Activated CD4-positive, alpha-beta T cell treated with anti-CD3 and anti-CD28 coated beads, Interleukin-2, amount 50 U/mL, for 4 hours (primary cell): ENCODE results near the gene CD160.
"Not testable (repeated sequence)": the region's sequence is repeated elsewhere in the genome, so short reads cannot be mapped to it uniquely, and the experiment has no call there.

ENCODE experiments used
- DNase-seq, 2 experiments: peaks; one replicate each; pipeline ENCODE4 v3.0.0-alpha.2; 2020

Gene CD160, protein sequence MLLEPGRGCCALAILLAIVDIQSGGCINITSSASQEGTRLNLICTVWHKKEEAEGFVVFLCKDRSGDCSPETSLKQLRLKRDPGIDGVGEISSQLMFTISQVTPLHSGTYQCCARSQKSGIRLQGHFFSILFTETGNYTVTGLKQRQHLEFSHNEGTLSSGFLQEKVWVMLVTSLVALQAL

DNA sequence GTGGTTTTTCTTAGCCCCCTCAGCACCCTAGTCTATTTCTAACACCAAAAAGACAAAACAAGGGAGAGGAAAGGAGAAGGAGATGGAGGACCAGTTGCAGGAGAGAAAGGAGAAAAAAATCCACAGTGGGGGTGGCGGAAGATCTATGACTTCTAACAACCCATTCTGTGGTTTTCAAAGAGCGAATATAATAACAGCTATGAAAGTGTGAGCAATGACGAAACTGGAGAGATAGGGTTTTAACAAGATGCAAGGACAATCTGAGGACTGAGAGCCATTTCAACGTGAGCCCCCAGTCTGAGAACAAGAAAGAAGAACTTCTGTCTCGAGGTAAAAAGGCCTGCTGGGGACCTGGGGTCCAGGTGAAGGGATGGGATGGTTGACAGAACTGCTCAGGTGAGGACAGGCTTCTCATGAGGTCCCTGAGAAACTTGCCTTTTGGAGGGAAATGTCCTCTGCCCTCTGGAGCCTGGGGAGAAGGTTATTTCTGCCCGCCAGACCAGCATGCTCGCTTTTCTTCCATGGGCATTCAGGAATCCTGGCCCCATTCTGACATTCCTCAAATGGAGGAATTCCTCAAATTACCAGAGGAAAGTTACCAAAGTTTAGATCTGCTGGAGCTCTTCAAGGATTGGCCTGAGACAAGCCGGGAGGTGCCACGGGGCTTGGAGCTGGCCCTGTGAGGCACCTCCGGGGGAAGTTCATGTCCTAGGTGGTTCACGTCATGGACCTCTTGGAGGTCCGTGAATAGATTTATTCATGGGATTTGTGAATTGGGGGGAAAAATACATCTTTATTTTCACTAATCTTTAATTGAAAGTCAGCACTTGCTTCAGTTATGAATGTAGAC lies at the start of gene CD160:
TSS of gene CD160 (plus strand) at position 270 of the 850 bp plus-strand sequence. CDS start 8,829 bp downstream, outside the sequence.
- DNase-seq, result no peak

DNA sequence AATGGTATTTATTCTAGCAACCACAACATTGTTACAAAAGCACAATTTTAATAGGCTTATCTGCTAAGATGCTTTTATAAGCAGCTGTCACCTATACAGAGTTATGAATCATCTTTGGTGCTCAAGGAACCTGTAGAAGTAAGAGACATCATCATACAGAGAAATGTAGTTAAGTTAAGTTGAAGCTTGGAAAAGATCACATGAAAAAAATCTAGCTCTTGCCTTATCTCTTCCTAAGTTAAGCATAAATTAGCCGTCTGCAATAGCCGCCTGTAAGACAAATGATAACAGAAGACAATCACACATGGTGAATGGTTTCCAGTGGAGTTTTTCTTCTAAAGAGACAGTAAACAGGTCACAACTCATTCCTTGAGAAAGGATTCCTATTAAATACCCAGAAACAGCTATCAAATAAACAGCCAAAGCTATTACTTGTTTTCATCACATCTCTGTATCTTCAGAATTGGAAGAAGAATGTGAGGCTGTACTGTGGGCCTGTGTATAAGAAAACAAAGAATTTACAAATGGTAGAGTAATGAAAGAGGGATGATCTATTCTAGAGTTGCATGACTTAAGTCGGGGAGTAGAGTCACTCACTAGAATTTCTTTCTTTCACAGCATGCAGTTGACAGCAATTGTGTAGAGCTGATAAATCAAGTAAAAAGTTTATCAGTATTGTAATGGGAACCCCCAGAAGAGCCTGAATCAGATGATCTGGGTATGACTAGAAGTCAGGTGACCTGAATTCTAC lies 48.1 kb upstream of the CD160 start:
- not testable (repeated sequence) for DNase-seq

DNA sequence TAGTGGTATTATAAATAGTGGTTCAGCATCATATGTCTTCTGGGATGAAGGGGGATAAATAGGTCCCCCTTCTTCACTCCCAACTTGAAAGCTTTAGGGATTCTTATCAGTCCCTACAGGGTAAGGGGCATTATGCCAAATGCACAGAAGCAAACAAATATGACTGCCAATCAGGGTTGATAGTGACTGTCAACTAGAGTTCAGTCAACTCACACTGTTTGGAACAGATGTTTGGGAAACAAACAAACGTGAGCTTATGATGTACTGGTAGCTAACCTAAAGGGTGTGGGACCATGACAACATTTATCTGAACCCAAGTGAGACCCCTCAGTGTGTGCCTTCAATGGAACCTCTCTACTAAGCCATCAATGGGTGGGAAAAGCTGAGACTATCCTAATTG lies 46.1 kb upstream of the CD160 start:
- not testable (repeated sequence) for DNase-seq

DNA sequence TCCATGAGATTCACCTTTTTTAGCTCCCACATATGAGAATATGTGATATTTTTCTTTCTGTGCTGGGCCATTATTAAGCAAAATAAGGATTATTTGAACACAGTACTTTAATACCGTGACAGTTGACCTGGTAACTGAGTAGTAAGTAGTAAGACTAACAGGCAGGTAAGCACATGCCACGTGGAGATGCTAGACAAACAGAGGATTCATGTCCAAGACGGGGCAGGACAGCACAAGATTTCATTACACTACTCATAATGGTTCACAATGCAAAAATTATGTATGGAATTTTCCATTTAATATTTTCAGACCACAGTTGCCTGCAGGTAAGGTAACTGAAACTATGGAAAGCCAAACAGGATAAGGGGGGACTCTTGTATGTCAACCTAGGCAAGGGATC lies 34.4 kb upstream of the CD160 start:
- DNase-seq, result not testable (repeated sequence)

DNA sequence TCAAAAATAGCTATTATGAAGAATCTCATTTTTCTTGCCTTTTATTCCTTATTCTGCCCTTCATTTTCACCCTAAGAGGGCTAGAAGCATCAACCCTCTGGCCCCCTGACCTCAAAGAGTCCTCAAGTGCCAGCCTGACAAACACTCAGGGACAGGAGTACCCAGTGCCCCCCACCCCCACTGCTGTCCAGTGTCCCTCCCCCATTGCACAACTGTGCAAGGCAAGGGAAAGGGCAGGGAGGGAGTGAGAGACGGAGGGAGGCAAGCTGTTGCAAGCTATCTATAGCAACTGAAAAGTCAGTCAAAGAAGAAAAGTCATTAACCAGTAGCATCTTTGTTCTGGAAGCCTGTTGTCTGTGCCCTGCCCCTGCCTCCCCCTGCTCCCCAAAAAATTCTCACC lies 33.2 kb upstream of the CD160 start:
- DNase-seq, result not testable (repeated sequence)

DNA sequence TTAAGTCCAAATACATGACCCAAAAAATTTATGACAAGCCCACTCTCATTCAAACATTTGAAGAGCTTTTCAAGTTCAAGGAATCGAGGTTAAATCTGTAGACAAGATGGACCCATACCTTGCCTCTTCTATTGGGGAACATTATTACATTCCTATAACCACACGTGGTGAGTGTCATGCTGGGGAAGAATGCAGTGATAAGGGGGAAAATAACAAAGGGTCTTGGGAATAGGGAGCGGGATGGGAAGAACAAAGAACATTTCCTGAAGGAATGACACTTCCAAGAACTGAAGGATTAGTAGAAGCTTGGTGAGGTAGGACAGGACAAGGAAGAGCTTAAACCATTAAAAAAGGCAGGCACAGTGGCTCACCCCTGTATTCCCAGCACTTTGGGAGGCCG lies 31.0 kb upstream of the CD160 start:
- no peak for DNase-seq

DNA sequence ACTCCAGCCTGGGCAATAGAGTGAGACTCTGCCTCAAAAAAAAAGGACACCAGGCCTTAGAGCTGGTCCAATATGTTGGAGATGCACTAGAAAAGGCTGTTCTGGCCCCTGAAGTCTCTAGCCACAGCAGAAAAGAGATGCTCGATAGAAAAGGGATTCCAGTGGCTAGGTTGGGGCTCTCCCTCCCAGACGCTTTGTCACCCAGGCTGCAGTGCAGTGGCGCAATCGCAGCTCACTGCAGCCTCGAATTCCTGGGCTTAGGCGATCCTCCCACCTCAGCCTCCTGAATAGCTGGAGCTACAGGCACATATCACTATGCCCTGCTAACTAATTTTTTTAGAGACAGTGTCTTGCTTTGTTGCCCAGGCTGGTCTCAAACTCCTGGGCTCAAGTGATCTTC lies 30.4 kb upstream of the CD160 start:
- no peak for DNase-seq

DNA sequence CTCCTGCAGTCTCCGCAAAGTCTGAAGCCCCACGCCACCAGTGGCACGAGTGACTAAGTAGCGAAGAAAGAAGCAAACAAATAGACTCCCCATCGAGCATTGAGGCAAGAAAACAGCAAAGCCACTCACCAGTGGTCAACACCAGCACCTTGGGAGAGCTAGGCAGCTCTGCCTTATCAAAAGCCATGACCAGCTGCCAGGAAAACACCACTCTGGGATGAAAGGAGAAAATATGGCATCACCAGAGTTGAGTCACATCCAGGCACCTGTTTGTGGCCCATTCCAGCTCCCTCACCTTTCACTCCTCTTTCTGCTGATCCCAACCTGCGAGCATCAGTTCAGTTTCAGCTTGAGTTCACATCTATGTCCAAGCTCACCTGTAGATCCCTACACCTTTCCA lies 29.4 kb upstream of the CD160 start:
- no peak for DNase-seq

DNA sequence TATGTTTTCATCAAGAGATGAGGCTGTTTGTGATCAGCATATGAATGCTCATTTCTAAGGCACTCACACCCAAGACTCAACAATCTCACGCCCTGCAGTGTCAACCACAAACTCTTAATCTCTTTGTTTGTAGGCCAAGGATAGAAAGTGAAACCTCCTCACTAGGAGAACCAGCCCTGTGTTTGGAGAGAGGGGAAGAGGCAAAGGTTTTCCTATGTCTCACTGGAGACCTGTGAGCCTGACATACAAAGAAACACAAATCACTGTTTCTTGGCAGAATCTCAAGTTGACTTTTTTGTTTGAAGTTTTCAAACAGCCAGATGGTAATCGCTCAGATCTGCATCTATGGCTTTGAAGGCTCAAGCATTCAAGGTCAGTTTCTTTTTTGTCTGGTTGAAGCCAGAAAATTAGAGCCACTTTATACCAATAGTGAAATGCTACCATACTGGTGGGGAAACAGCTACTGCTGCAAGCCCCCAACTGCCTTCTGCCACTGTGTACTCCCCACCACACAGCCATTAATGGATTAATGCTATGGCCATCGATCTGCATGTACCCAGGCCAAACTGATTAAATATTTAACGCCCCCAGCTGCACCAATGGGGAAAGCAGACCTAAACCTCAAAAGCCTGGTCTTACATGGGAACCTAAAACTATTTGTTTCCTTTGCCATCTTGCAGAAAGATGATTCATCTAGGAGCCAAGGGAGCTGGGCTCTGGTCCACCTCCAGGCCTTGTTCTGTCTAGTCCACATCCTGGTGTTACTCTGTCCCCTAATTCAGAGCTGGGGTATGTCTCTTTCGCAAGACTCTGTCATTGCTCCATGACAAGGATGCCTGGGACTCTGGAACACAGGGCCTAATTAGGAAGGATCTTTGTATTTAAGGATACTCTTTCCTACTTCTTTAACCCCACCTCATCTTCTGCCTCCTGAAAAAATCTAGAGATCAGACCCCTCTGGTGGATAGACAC lies 28.4 kb upstream of the CD160 start:
- DNase-seq, result peak in 1 of 2 experiments; percentile 2

DNA sequence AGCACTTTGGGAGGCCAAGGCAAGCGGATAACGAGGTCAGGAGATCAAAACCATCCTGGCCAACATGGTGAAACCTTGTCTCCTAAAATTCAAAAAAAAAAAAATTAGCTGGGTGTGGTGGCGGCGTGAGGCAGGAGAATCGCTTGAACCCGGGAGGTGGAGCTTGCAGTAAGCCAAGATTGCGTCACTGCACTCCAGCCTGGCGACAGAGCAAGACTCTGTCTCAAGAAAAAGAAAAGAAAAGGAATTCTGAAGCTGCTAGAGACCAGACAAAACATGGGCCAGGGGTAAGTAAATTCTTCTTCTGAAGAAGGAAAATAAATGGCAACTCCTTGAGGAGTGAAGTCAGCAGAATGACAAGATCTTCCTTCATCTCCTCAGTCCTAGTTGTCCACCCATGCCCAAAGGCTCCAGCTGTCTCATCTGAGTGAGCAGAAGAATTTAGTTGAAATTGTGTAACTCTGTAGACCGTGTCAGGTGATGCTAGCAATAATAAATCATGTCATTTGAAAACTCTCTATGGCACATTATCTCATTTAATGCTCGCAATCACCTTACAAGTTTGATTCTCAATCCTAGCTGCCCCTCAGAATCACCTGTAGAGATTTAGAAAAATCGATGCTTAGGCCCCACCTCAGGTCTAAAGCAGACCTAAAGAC lies 26.4 kb upstream of the CD160 start:
- no peak for DNase-seq

DNA sequence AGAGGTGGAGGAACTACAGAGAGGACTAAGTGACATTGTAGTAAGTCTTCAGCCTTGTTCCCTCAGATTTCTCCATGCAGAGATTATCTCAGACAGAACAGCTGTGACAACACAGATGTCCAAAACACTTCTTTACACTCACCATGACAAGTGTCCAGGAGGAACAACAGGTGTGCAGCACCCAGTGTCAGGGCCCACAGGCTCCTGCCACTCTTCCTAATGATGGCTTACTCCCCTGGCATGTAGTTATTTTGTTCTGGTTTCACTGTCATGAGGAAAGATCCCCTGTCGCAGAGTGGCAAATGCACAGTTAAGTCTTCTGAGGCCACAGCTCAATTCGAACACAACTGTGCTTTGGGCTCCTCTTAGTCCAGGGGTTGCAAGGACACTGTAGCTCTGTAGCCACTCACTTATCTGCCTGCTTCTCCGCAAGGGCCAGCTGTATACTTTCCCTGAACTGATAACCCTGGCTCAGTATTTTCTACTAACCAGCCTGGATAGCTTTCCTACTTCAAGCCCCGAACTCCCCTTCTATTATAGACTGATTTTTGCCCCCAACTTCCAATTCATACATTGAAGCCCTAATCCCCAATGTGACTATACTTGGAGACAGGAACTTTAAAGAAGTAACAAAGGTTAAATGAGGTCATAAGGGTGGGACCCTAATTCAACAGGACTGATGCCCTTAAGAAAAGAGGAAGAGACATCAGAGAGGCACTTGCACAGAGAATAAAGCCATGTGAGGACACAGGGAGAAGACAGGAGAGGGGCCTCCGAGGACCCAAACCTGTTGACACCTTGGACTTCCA lies 23.3 kb upstream of the CD160 start:
- DNase-seq, result no peak

DNA sequence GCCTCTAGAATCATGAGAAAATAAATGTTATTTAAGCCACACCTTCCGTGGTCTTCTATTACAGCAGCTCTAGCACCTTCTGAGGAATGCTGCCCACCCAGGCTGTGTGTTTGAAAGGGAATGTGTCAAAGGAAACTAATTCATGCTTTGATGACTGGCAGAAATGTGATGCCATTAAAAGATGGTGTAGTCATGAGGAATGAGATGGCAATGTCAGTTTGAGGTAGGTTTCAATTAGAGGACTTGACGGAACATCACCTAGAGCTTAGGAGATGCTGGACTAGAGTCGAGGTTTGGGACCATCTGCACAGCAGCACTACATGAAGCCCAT lies 22.7 kb upstream of the CD160 start:
- no peak for DNase-seq

DNA sequence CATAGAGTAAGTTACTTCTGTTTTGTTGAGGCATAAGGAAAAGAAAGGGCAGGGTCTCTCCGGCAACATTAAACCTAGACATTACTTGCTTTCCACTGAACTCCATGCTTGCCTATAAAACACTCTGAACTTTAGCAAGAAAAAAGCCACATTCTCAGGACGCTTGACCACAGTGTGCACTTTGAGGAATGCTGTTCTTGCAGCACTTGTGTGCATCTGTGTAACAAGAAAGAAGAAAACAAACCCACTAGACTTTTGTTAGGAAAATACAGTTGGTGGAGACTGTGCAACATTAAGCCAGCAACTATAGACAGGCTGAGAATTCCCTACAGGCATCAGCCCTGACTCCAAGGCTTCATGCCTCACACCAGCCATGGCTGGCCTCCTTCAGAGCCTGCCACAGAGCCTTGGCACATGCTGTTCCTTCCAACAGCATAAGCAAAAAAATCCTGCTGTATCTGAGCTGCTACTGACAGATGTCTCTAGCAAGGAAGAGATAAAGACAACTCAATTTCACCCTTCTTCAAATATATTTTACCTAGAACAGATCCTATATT lies 17.9 kb upstream of the CD160 start:
- DNase-seq, result no peak

DNA sequence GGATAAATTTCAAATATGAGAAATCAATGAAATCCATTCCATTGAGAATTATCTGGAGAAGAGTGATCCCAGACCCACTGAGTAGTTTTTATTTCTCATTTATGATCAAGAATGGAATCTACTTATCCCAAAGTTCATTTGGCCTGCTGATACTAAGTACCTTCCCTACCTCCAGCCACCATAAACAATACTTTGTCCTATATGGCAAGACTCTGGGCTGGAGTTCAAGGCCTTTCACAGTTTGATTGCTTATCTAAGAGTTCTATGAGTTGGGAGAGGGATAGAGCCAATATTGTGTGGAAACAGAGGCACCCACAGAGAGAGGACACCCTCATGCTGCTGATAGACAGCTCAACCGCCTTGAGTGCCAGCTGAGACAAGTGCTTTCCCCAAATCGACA lies 17.2 kb upstream of the CD160 start:
- no peak for DNase-seq

DNA sequence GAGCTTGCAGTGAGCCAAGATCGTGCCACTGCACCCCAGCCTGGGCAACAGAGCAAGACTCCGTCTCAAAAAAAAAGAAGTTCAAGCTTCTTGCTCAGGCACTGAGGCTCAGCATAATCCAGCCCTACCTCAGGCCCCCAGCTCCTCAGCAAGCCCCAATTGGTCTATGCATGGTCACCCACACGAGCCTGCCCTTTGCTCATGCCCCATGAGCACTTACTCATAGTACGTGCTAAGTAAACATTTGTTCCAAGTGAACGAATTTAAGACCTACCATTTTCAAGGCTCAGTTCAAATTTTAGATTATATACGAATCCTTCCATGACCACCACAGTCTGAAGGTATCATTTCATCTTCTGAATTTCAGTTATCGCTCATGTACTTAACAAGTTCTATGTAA lies 16.5 kb upstream of the CD160 start:
- DNase-seq, result no peak

DNA sequence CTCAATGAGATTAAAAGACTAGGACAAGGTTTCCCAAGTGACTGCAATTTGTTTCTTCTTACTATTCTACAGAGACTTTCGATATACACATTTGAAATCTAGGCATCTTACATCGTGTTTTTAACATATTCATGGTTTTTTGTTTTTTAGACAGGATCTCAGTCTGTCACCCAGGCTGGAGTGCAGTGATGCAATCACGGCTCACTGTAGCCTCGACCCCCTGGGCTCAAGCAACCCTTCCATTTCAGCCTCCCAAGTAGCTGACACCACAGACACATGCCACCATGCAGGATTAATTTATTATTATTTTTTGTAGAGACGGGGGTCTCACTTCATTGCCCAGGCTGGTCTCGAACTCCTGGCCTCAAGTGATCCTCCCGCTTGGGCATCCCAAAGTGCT lies 13.7 kb upstream of the CD160 start:
- no peak for DNase-seq

DNA sequence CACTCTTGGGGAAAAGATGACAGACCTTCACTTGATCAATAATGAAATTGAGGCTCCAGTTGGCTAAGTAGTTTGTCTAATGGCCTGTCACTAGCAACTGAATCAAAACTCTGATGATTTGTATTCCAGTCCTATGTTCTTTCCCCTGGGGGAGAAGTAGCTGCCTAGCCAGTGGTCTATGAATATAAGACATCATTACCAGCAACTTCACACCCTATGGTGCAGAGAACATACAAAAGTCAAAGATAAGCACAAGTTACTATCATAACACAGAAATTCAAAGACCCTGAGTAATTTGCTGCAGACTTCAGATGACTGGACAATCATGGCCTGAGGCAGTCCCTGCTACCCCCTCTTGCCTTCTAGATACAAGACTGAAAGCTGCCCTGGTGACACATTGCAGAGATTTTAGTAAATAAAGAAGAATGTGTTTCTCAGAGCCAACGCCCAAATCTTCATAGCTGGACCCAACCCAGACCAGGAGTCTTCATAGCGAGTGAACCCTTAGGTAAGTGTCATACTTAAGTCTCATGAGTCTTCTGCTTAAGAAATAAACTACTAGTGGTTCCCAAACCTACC lies 13.1 kb upstream of the CD160 start:
- DNase-seq, result no peak

DNA sequence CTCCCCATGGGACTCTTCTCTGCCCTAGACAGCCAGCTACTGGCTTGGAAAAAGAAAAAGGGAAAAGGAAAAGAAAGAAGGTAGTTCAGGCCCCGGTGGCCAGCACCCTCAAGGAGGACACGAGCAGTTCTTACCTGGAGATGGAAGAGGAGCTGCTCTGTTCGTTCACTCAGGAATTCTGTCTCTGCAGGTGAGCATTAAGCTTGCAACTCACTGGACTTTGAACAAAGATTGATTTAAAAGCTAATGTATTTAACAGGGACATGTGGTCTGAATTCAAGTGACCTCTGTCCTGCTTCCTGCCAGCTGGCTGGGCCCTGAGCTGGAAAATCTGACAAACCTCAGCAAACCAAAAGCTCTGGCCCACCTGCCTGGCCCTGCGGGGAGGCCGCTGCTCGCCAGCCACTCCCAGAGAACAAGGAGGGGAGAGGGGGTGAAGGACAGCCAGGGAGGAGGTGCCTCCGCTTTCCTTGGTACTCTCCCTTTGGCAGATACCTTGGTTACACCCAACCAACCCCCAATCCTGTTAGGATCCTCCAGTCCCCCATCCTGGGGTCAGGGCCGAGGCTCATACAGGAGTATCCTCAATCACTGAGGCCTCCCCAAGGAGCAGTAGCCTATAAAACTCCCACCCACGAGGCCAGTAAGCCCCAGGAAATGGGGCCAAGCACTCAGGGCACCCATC lies 12.0 kb upstream of the CD160 start, which contains the start of gene PDZK1:
TSS of gene PDZK1 (minus strand) at position 186 of the 685 bp plus-strand sequence. CDS start 19,347 bp downstream, outside the sequence.
- no peak for DNase-seq

DNA sequence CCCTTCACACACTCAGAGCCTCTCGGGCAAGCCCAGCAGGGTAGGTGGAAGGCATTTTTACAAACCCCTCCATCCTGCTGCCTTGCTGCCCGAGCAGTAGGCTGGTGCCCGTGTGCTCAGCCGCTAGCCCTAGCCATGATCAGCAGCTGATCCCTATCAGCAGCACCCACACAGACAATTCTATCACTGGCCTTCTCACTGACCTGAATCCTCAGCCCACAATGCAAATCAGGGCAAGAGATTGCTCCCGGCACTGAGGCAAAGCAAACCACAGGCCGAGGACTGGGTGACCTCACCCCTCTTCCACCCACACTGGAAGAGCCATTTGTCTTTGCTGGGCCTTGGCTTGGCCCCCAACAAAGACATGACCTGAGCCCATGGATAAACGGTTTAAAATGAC lies 11.2 kb upstream of the CD160 start:
- no peak for DNase-seq
